ENCODE results near the gene SH3PXD2A.

The SH3PXD2A gene

GRCh38 chr10:103669243-103669929 lies 186.0 kb downstream of the SH3PXD2A start:
- Histone ChIP-seq H3K36me3 (no peaks in the 10 kb centered on the region), H3K27ac (peak overlapping the region in 1 of 2 donors; percentile 39), H3K4me1 (peaks cover 0 to 22% (median 16%) of the 10 kb centered on the region in 4 donors), H3K4me3 (no peak overlapping the region), H3K27me3 (no peaks in the 10 kb centered on the region), H3K9me3 (no peaks in the 10 kb centered on the region)
- no peak for TF ChIP-seq CTCF (IDR thresholded peaks at IDR 0.05)
- intact Hi-C loops (cut with DNase I; ENCODE audit: low total_unique reads) = no loop called here
- DNase-seq = no peak

GRCh38 chr10:103668351-103669242 lies 186.8 kb downstream of the SH3PXD2A start:
- H3K36me3 ChIP-seq = no peaks in the 10 kb centered on the region
- intact Hi-C loops (cut with DNase I; ENCODE audit: low total_unique reads) = no loop called here
- H3K4me1 ChIP-seq = peaks cover 0 to 29% (median 23%) of the 10 kb centered on the region in 4 donors
- no peaks in the 10 kb centered on the region for H3K9me3 ChIP-seq
- H3K4me3 ChIP-seq = peak overlapping the region in 1 of 2 donors; percentile 31
- peak; percentile 82 to 86 for DNase-seq
- H3K27me3 ChIP-seq = no peaks in the 10 kb centered on the region
- TF ChIP-seq CTCF (IDR thresholded peaks at IDR 0.05) = no peak
- H3K27ac ChIP-seq = peak overlapping the region; percentile 9 to 39

GRCh38 chr10:103667356-103667755 lies 188.0 kb downstream of the SH3PXD2A start:
- no peak for TF ChIP-seq CTCF (IDR thresholded peaks at IDR 0.05)
- no peaks in the 10 kb centered on the region for H3K9me3 ChIP-seq
- DNase-seq = no peak
- H3K4me3 ChIP-seq = no peak overlapping the region
- H3K27me3 ChIP-seq = no peaks in the 10 kb centered on the region
- H3K36me3 ChIP-seq = no peaks in the 10 kb centered on the region
- intact Hi-C loops (cut with DNase I; ENCODE audit: low total_unique reads) = no loop called here
- peaks cover 0 to 41% (median 34%) of the 10 kb centered on the region in 4 donors for H3K4me1 ChIP-seq
- peak overlapping the region in 1 of 2 donors; percentile 9 for H3K27ac ChIP-seq

- peaks cover 0 to 45% (median 38%) of the 10 kb centered on the region in 4 donors for H3K4me1 ChIP-seq
These were observed 188.6 kb downstream of the SH3PXD2A start for GRCh38 chr10:103666762-103667150.

More at GRCh38 chr10:103666762-103667150, 188.6 kb downstream of the SH3PXD2A start:
- Histone ChIP-seq H3K36me3 (no peaks in the 10 kb centered on the region), H3K4me3 (no peak overlapping the region), H3K9me3 (no peaks in the 10 kb centered on the region), H3K27me3 (no peaks in the 10 kb centered on the region), H3K27ac (no peak overlapping the region)
- intact Hi-C loops (cut with DNase I; ENCODE audit: low total_unique reads) = no loop called here
- no peak for DNase-seq
- TF ChIP-seq CTCF (IDR thresholded peaks at IDR 0.05) = no peak

All from tibial artery (tissue), 4 donors.